Testis (tissue), 3 donors: Measurements from ENCODE around the gene KRT13. TPM values are rescaled to one million over a fixed set of nuclear protein-coding genes. Genes with fewer than 3 reads are reported as not detected.

Source experiments
- DNase-seq: peaks from one replicate; pipeline ENCODE4 v3.0.0-alpha.2; 2019
- H3K27ac ChIP-seq, 2 donors: fragments of 200-600 bp; sonication (generic); one replicate each; pipeline ENCODE4 v1.5.1; 2019
- H3K27me3 ChIP-seq: fragments of 200-600 bp; sonication (generic); one replicate; pipeline ENCODE4 v1.5.1; 2019
- H3K36me3 ChIP-seq: fragments of 200-600 bp; sonication (generic); one replicate; pipeline ENCODE4 v1.5.1; 2017; ENCODE audit warnings: low read depth; ENCODE audit errors: missing control alignments
- H3K4me1 ChIP-seq: fragments of 200-600 bp; sonication (generic); one replicate; pipeline ENCODE4 v1.5.1; 2019
- H3K4me3 ChIP-seq, 2 donors: fragments of 200-600 bp; sonication (generic); one replicate each; pipeline ENCODE4 v1.5.1; 2017 to 2019
- H3K9me3 ChIP-seq: fragments of 200-600 bp; sonication (generic); one replicate; pipeline ENCODE4 v1.5.1; 2017
- CTCF ChIP-seq, 3 experiments: fragments of 450-650 bp in 2 of 3; fragments of 200-600 bp in 1 of 3; sonication (generic) in 1 of 3; IDR thresholded peaks; one replicate each; pipeline ENCODE4 v1.5.1; 2016 to 2019; ENCODE audit warnings: antibody characterized with exemption in 3 of 3, mild to moderate bottlenecking in 2 of 3, moderate library complexity in 1 of 3
- POLR2A ChIP-seq: fragments of 450-650 bp; IDR thresholded peaks from one replicate; pipeline ENCODE4 v1.6.1; 2017; ENCODE audit warnings: antibody characterized with exemption, mild to moderate bottlenecking, moderate library complexity
- WGBS, 2 donors: methylation state at CpG; one replicate each; pipeline ENCODE4 v1.1.5; 2018; 5-methylcytosine and 5-hydroxymethylcytosine counted together
- intact Hi-C: fragments of 100-400 bp; cut with DNase I; formaldehyde crosslinking; loops from one replicate; pipeline ENCODE4 v1.15.1; 2023; ENCODE audit warnings: low total_unique reads
- polyA plus RNA-seq: library from polyadenylated mRNA; stranded (reverse); fragments of 350-450 nt; fragmentation: Illumina TruSeq; extraction: RNeasy Lipid Tissue Mini Kit (QIAGEN cat#74804); gene quantifications from one replicate; pipeline ENCODE4 v1.2.3, GENCODE V29; 2014; ENCODE audit warnings: low read depth, low replicate concordance; ENCODE audit not compliant: insufficient read depth
- total RNA-seq, 2 donors: library from RNA; depleted of rRNA; stranded (reverse); fragments of >200 nt; gene quantifications; one replicate each; pipeline ENCODE4 v1.2.3, GENCODE V29; 2016

KRT13 gene
- total and polyA plus RNA-seq, 3 donors from 2014 or later: 2.4 to 21.4 (median 7.7) TPM

- no peak for DNase-seq
- no peak overlapping the region for H3K27ac ChIP-seq
- WGBS, 2 donors: 82 to 93% methylated on average over 8 to 11 of the region's 11 CpGs
- peaks cover 11% of the 10 kb centered on the region for H3K4me1 ChIP-seq
- no peaks in the 10 kb centered on the region for H3K36me3 ChIP-seq
- no peak overlapping the region for H3K4me3 ChIP-seq
- TF ChIP-seq POLR2A (no peak), CTCF (IDR thresholded peaks at IDR 0.05) (no peak)
- no peaks in the 10 kb centered on the region for H3K27me3 ChIP-seq
- H3K9me3 ChIP-seq: no peaks in the 10 kb centered on the region
- intact Hi-C loops: no loop called here
Measured at GRCh38 chr17:41524261-41524660, 18.8 kb upstream of the KRT13 start.

- Histone ChIP-seq H3K9me3 (no peaks in the 10 kb centered on the region), H3K4me3 (no peak overlapping the region), H3K36me3 (no peaks in the 10 kb centered on the region), H3K4me1 (peaks cover 11% of the 10 kb centered on the region), H3K27ac (no peak overlapping the region), H3K27me3 (no peaks in the 10 kb centered on the region)
- 75 to 85% methylated on average over 5 to 19 of the region's 19 CpGs for WGBS, 2 donors
- TF ChIP-seq POLR2A (no peak), CTCF (IDR thresholded peaks at IDR 0.05) (no peak)
- intact Hi-C loops: no loop called here
- no peak for DNase-seq
Measured at GRCh38 chr17:41523787-41524186, 18.4 kb upstream of the KRT13 start.

- H3K4me1 ChIP-seq: peaks cover 11% of the 10 kb centered on the region
- H3K27ac ChIP-seq: no peak overlapping the region
- H3K36me3 ChIP-seq: no peaks in the 10 kb centered on the region
- intact Hi-C loops: no loop called here
- no peak overlapping the region for H3K4me3 ChIP-seq
- 60 to 76% methylated on average over 4 of the region's 4 CpGs for WGBS, 2 donors
- no peaks in the 10 kb centered on the region for H3K9me3 ChIP-seq
- TF ChIP-seq POLR2A: no peak
- TF ChIP-seq CTCF (IDR thresholded peaks at IDR 0.05): no peak
- no peak for DNase-seq
- no peaks in the 10 kb centered on the region for H3K27me3 ChIP-seq
Measured at GRCh38 chr17:41523225-41523593, 17.8 kb upstream of the KRT13 start.

GRCh38 chr17:41522301-41523224 lies 17.2 kb upstream of the KRT13 start:
- Histone ChIP-seq H3K27me3 (no peaks in the 10 kb centered on the region), H3K27ac (no peak overlapping the region), H3K36me3 (no peaks in the 10 kb centered on the region), H3K4me3 (no peak overlapping the region), H3K9me3 (no peaks in the 10 kb centered on the region), H3K4me1 (peaks cover 11% of the 10 kb centered on the region)
- WGBS, 2 donors: 67 to 80% methylated on average over 7 to 12 of the region's 12 CpGs
- no peak for DNase-seq
- intact Hi-C loops: no loop called here
- TF ChIP-seq POLR2A (no peak), CTCF (IDR thresholded peaks at IDR 0.05) (no peak)
